Muscle layer of colon (tissue), 2 donors: ENCODE results near the gene ADAM12.

Experiments
- H3K27ac ChIP-seq: one replicate; pipeline ENCODE4 v1.7.0; 2013; ENCODE audit warnings: low read depth, mild to moderate bottlenecking, low read length, moderate library complexity
- H3K27me3 ChIP-seq, 2 donors: one replicate each; pipeline ENCODE4 v1.7.0; 2013; ENCODE audit warnings: low read length in 2 of 2, mild to moderate bottlenecking in 2 of 2; ENCODE audit not compliant: insufficient read depth in 2 of 2, control insufficient read depth in 1 of 2
- H3K36me3 ChIP-seq: one replicate; pipeline ENCODE4 v1.7.0; 2013; ENCODE audit warnings: mild to moderate bottlenecking, low read length; ENCODE audit not compliant: insufficient read depth
- H3K4me1 ChIP-seq: one replicate; pipeline ENCODE4 v1.7.0; 2013; ENCODE audit warnings: mild to moderate bottlenecking, low read length; ENCODE audit not compliant: insufficient read depth
- H3K4me3 ChIP-seq, 2 donors: one replicate each; pipeline ENCODE4 v1.7.0; 2013; ENCODE audit warnings: low read length in 2 of 2, low read depth in 1 of 2, mild to moderate bottlenecking in 1 of 2, moderate library complexity in 1 of 2
- H3K9ac ChIP-seq: one replicate; pipeline ENCODE4 v1.7.0; 2013; ENCODE audit warnings: low read length
- H3K9me3 ChIP-seq: one replicate; pipeline ENCODE4 v1.7.0; 2013; ENCODE audit warnings: mild to moderate bottlenecking, low read length
- donor health status: abdominal sarcoma.
- donor health status: Adenocarcinoma of cecum.

ADAM12 gene

DNA sequence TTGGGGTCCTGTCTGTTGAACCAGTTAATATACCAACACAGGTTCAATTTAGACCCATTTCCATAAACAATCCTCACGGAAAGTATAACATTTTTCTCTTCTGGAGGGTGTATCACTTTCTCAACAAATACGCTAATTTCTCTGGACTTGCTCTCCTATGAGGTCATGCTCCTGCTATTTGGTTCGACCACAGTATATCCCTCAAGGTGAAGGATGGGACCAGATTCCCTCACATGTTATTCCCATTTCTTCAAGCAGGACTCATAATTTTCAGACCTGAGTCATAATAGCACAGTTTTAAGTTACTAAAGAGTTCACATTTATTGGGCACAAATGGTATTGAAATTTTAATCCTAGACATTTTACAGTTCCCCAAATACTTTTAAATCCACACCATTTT, 57.2 kb downstream of the ADAM12 start:
- Histone ChIP-seq H3K9ac (no peak overlapping the region), H3K36me3 (no peaks in the 10 kb centered on the region), H3K27me3 (no peaks in the 10 kb centered on the region), H3K4me3 (no peak overlapping the region), H3K9me3 (no peaks in the 10 kb centered on the region), H3K27ac (no peak overlapping the region), H3K4me1 (no peaks in the 10 kb centered on the region)

DNA sequence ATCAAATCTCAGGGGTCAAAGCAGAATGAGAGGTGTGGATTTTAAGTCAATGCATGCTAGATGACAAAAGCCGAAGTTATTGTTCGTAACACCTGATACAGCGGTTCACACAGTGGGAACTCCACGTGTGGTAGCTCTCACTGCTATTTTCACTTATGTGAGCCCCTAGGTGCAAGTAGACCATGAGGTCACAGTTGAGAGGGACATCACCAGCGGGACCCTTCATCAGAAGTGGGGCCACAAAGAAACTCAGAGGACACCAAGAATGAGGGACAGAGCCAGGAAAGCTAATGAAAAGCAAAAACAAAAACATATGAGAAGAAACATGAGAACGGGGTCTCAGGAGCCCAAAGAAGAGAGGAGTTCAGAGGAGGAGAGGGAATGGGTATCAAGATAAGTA, 63.5 kb downstream of the ADAM12 start:
- H3K9ac ChIP-seq: no peak overlapping the region

DNA sequence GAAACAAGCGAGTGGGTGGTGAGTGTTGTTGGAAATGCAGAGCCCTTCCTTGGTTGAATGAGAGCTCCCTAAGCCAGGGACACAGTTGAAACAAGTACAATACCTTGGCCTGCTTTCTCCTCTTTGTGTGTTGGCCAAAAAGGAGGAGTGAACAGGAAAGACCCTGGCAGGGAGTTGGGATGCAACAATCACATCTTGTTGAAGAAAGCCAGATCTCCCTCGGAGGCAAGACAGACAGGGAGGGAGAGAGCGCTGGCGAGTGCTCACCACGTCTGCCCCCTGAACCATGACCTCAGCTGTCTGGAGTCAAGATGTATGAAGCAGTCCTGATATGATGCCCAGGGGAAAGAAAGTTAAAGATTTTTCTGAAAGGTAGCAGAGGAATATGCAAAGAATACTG, 66.8 kb downstream of the ADAM12 start:
- Histone ChIP-seq H3K27me3 (no peaks in the 10 kb centered on the region), H3K4me1 (no peaks in the 10 kb centered on the region), H3K4me3 (no peak overlapping the region), H3K36me3 (no peaks in the 10 kb centered on the region), H3K9ac (no peak overlapping the region), H3K9me3 (no peaks in the 10 kb centered on the region), H3K27ac (no peak overlapping the region)

More for the DNA sequence above, 63.5 kb downstream of the ADAM12 start:
- no peak overlapping the region for H3K4me3 ChIP-seq
- H3K36me3 ChIP-seq: no peaks in the 10 kb centered on the region
- no peak overlapping the region for H3K27ac ChIP-seq
- no peaks in the 10 kb centered on the region for H3K4me1 ChIP-seq
- no peaks in the 10 kb centered on the region for H3K9me3 ChIP-seq
- no peaks in the 10 kb centered on the region for H3K27me3 ChIP-seq

DNA sequence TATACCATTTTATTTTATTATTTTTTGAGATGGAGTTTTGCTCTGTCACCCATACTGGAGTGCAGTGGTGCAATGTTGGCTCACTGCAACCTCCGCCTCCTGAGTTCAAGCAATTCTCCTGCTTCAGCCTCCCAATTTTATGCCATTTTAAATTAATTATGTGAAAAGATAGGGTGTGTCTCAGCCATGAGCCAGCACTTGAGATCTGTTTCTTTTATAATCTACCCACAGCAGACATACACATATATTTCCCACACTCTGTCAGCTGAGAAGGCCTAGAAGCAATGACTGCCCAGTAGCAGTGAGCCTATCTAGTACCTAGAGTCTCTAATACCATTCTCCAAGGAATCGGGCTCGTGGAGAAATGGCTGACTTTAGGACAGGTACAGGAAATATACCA, 70.5 kb downstream of the ADAM12 start:
- no peak overlapping the region for H3K4me3 ChIP-seq
- no peaks in the 10 kb centered on the region for H3K36me3 ChIP-seq
- H3K27me3 ChIP-seq: no peaks in the 10 kb centered on the region
- H3K27ac ChIP-seq: no peak overlapping the region
- no peaks in the 10 kb centered on the region for H3K9me3 ChIP-seq
- H3K9ac ChIP-seq: no peak overlapping the region
- no peaks in the 10 kb centered on the region for H3K4me1 ChIP-seq

DNA sequence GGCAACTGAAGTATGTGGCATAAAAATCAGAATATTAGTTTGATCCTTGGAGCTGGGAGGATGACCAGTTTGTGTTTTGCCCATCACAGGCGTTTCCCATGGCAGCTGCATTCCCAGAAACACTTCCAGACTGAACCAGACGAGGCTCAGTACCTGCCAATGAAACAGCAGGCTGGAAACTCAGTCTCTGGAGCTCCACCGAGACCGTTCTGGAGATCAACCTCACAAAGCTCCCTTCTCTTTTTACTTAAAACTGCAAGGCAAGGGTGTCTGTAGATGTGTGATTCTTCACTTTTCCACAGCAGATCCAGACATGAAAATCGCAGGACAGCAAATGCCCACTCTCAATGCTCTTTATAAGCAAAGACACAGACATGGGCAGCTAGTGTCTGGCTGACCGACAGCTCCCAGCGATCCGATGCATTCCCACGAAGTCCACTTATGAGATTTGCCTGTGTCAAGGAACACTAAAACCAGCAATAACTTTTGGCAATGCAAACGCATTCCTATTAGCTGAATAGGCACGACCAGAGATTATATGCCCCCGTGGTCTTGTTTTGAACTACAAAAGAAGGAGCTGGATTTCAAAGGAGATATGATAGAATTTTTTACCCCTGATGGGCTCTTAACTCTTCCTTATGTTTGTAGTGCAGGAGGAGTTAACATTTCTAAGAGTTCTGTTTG, 72.6 kb downstream of the ADAM12 start:
- Histone ChIP-seq H3K9ac (no peak overlapping the region), H3K9me3 (no peaks in the 10 kb centered on the region), H3K27me3 (no peaks in the 10 kb centered on the region), H3K4me3 (no peak overlapping the region), H3K27ac (no peak overlapping the region), H3K4me1 (no peaks in the 10 kb centered on the region), H3K36me3 (no peaks in the 10 kb centered on the region)

DNA sequence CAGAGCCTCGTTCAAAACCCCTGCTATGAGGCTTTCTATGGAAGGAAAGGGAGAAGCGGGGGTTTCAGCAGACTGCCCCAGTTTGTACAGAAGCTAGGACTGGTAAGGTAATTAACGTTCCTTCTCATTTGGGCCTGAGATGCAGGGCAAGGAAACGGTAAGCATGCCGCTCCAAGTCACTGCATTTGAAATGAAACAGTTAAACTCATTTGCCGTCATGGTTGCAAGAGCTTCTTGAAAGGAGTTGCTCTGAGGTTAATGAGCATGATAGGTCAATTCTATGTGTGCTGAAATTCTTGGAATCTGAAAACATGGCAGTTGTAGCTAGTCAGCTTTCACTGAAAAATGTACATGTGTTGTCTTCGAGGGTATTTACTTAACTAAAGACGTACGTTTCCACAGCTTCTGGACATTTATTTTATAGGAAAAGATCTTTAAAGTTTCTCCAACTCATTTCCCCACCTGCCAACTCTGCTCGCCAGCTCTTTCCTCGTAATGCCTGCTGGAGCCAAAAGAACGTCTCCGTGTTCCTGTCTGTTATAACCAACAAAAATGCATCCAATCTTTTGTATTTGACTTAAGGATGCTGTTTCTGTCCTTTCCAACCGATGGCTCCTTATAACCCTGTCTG, 73.3 kb downstream of the ADAM12 start:
- Histone ChIP-seq H3K36me3 (no peaks in the 10 kb centered on the region), H3K9me3 (no peaks in the 10 kb centered on the region), H3K27ac (no peak overlapping the region), H3K4me3 (no peak overlapping the region), H3K27me3 (no peaks in the 10 kb centered on the region), H3K4me1 (no peaks in the 10 kb centered on the region), H3K9ac (no peak overlapping the region)

DNA sequence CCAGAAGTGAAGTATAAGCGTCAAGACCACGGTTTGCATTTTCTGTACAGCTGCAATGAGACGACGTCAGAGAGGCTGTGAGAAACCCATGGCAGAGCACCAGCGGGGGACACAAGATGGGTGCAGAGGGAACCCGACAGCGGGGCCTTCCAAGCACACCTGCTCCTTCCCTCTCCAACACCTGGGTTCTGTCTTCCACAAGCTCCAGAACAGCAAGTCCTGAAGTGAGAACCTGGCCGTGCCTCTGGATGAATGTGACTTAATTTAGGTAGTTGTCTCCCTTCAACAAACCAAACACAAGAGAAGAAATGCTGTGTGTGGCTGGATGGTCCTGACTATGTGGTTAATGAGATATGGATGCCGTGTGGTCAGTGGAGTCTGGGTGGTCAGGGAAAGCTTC, 76.1 kb downstream of the ADAM12 start:
- Histone ChIP-seq H3K9ac (no peak overlapping the region), H3K36me3 (no peaks in the 10 kb centered on the region)

DNA sequence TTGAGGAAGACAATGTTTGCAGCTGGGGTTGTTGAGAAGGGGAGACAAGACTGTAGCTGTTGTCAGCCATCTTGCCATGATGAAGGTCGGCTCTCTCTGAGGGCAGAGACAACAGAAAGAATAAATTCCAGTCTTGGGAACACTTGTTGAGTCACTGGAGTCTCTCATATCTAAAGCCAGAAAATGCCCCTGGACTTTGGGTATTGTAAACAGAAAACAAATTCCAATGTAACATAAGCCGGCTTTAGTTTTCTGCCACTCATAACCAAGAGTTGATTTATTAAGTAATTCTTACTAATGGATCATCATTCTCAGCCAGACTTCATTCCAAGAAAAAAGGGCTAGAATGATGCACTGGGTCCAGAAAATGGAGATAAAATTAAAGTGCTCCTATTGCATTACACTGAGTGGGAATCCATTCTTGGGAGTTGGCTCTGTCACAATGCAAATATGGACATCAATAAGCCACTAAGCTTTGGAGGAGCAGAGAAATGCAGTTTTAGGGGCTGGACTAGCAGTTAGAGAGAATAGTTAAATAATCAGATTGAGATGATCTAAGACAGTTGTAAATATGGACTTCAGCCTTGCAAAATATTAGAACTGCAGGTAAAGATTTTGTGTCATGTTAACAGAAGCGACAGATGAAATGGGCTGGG, 78.9 kb downstream of the ADAM12 start:
- Histone ChIP-seq H3K36me3 (no peaks in the 10 kb centered on the region), H3K9ac (no peak overlapping the region), H3K4me3 (no peak overlapping the region), H3K9me3 (no peaks in the 10 kb centered on the region), H3K4me1 (no peaks in the 10 kb centered on the region), H3K27ac (no peak overlapping the region), H3K27me3 (no peaks in the 10 kb centered on the region)

More for the DNA sequence above, 76.1 kb downstream of the ADAM12 start:
- H3K27me3 ChIP-seq: no peaks in the 10 kb centered on the region
- H3K4me1 ChIP-seq: no peaks in the 10 kb centered on the region
- H3K9me3 ChIP-seq: no peaks in the 10 kb centered on the region
- H3K4me3 ChIP-seq: no peak overlapping the region
- no peak overlapping the region for H3K27ac ChIP-seq

DNA sequence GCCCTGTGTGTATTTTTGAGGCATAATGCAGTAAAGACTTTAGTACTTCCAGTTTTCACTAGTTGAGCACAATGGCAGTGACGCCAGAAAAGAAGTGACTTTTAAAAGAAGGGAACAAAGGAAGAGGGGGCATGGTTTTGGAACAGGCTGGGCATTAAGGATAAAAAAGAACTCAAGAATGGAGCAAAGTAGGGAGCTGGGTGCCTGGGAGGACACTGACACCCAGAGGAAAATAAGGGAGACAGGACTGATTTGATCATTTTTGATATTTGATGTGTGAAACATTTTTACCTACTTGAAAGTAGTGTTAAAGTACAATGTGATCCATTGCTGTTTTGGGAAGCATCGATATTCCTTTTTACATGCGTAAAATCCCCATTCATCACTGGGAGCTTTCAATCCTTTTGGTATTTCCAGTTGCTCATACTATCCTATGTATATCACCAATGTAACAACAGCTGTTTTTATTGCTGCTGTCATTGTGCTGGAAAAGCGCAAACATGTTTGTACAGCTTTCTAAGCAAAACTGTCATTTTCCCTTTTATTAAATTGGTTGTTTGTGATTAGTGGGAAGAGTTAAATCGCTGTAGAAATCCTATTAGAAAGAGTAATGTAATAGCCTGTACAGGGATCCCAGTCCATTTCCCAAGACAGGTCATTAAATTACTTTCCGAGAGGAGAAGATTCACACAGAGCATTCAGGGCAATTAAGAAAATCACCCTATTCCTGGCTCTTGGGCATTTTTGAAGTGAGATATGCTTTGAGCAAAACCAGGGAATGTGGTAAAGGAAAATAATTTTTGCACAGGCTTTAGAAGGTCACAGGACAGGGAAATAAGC, 85.2 kb downstream of the ADAM12 start:
- H3K9me3 ChIP-seq: no peaks in the 10 kb centered on the region
- H3K4me3 ChIP-seq: no peak overlapping the region
- no peaks in the 10 kb centered on the region for H3K36me3 ChIP-seq
- no peak overlapping the region for H3K27ac ChIP-seq
- H3K27me3 ChIP-seq: no peaks in the 10 kb centered on the region
- H3K9ac ChIP-seq: no peak overlapping the region
- no peaks in the 10 kb centered on the region for H3K4me1 ChIP-seq

DNA sequence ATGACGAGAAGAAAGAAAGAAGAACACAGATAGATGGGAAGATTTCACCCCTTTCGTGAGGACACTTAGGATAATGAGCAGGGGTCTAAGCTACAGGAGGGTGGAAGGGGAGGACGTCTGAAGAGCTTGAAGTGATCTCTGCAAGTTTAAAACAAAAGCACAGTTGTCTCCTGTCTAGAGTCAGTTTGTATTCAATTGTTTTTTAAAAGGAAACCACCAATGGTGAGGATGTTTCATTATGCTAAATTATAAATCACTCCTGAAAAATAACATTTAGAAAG, 85.9 kb downstream of the ADAM12 start:
- Histone ChIP-seq H3K9me3 (no peaks in the 10 kb centered on the region), H3K4me3 (no peak overlapping the region), H3K36me3 (no peaks in the 10 kb centered on the region), H3K9ac (no peak overlapping the region), H3K27me3 (no peaks in the 10 kb centered on the region), H3K27ac (no peak overlapping the region), H3K4me1 (no peaks in the 10 kb centered on the region)

DNA sequence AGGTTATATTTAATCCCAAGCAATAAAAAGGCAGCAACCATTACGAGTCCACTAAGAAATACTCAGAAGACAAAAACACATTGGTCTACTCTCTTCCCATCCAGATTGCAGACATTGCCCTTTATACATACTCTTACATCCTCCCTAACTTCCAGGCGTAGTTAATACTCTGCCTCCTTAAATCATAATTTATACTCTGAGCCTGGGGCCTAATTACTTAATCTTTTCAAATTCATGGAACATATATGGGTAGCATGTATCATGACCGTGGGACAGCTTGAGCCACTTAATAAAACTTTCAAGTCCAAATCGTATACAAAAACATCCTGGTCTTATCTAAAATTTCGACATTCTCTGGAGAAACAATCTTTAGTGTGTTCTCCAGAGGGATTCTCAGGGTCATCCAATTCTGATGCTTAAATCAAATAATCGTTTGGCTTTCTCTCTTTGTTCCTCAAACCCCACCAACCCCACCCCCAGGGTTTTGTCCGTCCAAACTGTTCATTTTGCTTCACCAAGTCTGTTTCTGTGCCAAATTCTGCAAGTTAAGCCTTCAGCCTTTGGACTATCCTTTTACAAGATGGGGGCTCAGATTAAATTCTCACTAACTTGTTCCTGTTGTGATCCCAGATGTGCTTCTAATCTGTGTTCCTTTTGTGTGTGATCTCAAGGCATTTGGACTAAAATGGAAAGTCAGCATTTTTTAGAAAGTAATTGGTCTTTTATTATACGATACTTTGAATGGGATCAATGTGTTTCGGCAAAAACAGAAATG, 86.4 kb downstream of the ADAM12 start:
- no peaks in the 10 kb centered on the region for H3K27me3 ChIP-seq
- no peaks in the 10 kb centered on the region for H3K36me3 ChIP-seq
- no peaks in the 10 kb centered on the region for H3K4me1 ChIP-seq
- H3K9me3 ChIP-seq: no peaks in the 10 kb centered on the region
- H3K9ac ChIP-seq: no peak overlapping the region
- H3K4me3 ChIP-seq: no peak overlapping the region
- no peak overlapping the region for H3K27ac ChIP-seq
